Endothelial cell of umbilical vein (primary cell): ENCODE data around the gene CPVL.

Experiments
- CTCF ChIP-seq, 2 donors: IDR thresholded peaks; 1 replicate in 1 of 2; 2 replicates in 1 of 2; pipeline ENCODE4 v1.5.1; 2011; ENCODE audit warnings: low read length in 2 of 2, mild to moderate bottlenecking in 2 of 2, moderate library complexity in 2 of 2, control low read depth in 1 of 2, inconsistent platforms in 1 of 2, low read depth in 1 of 2; ENCODE audit not compliant: insufficient read depth in 1 of 2; ENCODE audit errors: extremely low read depth in 1 of 2
- MAX ChIP-seq: IDR thresholded peaks from 2 replicates; pipeline ENCODE4 v1.6.1; 2011; ENCODE audit not compliant: insufficient read depth, insufficient read length
- POLR2AphosphoS5 ChIP-seq: IDR thresholded peaks from 2 replicates; pipeline ENCODE4 v1.6.1; 2012; ENCODE audit warnings: low read depth, mild to moderate bottlenecking, control low read depth, low read length, moderate library complexity; ENCODE audit not compliant: insufficient read depth

GRCh38 chr7:29179115-29179514 is 32.8 kb upstream of the CPVL start:
- no peak for TF ChIP-seq CTCF (IDR thresholded peaks at IDR 0.05; ENCODE audit: extremely low read depth in 1 of 2, insufficient read depth in 1 of 2, low read depth in 1 of 2, low read length in 2 of 2)
- TF ChIP-seq POLR2AphosphoS5, result no peak
- no peak for TF ChIP-seq MAX
